ENCODE data around the gene ENG.
"Not testable (repeated sequence)": the region's sequence is repeated elsewhere in the genome, so short reads cannot be mapped to it uniquely, and the experiment has no call there.

ENG gene

DNA sequence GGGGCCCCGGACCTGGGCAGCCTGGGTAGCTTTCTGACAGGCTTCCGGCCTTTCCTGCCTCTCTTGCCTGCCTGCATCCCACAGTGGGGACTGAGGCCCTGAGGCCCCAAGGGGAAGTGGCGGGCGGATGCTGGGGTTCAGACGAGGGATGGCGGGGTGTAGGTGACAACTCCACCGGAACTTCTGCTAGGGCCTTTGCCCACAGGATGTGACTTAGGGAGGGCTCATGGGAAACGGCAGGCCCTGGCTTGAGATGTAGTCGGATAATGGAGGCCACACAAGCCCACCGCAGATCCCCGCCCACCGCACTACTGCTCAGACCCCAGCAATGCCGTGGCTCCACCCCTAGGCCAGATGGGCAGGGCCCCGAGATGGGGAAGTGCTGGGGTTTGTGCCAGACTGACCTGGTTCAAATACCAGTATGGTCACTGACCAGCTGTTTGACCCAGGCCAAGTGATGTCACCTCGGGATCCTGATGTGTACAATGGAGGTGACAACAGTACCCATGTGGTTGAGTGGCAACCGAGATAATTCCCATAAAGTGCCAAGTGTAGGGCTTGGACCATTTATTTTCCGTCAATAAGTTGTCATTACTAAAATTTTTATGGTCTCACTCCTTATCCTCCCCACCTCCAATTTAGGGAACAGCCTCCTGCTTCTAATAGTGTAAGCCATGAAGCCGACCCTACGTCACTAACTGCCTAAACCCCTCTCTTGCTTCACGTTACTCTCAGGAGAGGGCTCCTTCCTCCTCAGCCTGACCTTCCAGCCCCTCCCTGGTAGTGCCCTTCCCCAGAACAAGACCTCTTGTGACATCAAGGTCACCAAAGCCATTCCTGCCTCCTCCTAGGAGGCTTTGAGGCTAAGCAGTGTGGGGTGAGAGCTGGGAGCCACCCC lies 71.1 kb downstream of the ENG start:
- TF ChIP-seq OSR1 (CRISPR knock-in tag; IDR thresholded peaks at IDR 0.05) (no peak), ZC3H10 (CRISPR knock-in tag; IDR thresholded peaks at IDR 0.05) (no peak), ISL1 (CRISPR knock-in tag; IDR thresholded peaks at IDR 0.05) (no peak), ZNF70 (CRISPR knock-in tag; IDR thresholded peaks at IDR 0.05) (no peak), ZFP3 (CRISPR knock-in tag; IDR thresholded peaks at IDR 0.05) (no peak), RARB (CRISPR knock-in tag; IDR thresholded peaks at IDR 0.05) (no peak), TSHZ2 (CRISPR knock-in tag; IDR thresholded peaks at IDR 0.05) (no peak), SNAI2 (CRISPR knock-in tag; IDR thresholded peaks at IDR 0.05) (no peak), CREB5 (CRISPR knock-in tag; IDR thresholded peaks at IDR 0.05; ENCODE audit: low read depth) (no peak), ARNTL (CRISPR knock-in tag; IDR thresholded peaks at IDR 0.05; ENCODE audit: borderline replicate concordance, low read depth) (no peak), ZFP30 (CRISPR knock-in tag; IDR thresholded peaks at IDR 0.05) (no peak), CSDC2 (CRISPR knock-in tag; IDR thresholded peaks at IDR 0.05) (no peak), TCF4 (CRISPR knock-in tag; IDR thresholded peaks at IDR 0.05; ENCODE audit: borderline replicate concordance) (no peak), ZNF565 (CRISPR knock-in tag; conservative IDR thresholded peaks at IDR 0.05; ENCODE audit: low read depth) (no peak), PPARA (CRISPR knock-in tag; IDR thresholded peaks at IDR 0.05; ENCODE audit: borderline replicate concordance) (no peak), TOX (CRISPR knock-in tag; IDR thresholded peaks at IDR 0.05; ENCODE audit: borderline replicate concordance) (no peak), ZNF8 (CRISPR knock-in tag; IDR thresholded peaks at IDR 0.05) (no peak)
- TF ChIP-seq, protein P1, sequence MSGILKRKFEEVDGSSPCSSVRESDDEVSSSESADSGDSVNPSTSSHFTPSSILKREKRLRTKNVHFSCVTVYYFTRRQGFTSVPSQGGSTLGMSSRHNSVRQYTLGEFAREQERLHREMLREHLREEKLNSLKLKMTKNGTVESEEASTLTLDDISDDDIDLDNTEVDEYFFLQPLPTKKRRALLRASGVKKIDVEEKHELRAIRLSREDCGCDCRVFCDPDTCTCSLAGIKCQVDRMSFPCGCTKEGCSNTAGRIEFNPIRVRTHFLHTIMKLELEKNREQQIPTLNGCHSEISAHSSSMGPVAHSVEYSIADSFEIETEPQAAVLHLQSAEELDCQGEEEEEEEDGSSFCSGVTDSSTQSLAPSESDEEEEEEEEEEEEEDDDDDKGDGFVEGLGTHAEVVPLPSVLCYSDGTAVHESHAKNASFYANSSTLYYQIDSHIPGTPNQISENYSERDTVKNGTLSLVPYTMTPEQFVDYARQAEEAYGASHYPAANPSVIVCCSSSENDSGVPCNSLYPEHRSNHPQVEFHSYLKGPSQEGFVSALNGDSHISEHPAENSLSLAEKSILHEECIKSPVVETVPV (CRISPR knock-in tag; IDR thresholded peaks at IDR 0.05): no peak
- TF ChIP-seq, protein P2, sequence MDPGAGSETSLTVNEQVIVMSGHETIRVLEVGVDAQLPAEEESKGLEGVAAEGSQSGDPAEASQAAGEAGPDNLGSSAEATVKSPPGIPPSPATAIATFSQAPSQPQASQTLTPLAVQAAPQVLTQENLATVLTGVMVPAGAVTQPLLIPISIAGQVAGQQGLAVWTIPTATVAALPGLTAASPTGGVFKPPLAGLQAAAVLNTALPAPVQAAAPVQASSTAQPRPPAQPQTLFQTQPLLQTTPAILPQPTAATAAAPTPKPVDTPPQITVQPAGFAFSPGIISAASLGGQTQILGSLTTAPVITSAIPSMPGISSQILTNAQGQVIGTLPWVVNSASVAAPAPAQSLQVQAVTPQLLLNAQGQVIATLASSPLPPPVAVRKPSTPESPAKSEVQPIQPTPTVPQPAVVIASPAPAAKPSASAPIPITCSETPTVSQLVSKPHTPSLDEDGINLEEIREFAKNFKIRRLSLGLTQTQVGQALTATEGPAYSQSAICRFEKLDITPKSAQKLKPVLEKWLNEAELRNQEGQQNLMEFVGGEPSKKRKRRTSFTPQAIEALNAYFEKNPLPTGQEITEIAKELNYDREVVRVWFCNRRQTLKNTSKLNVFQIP (CRISPR knock-in tag; IDR thresholded peaks at IDR 0.05; ENCODE audit: borderline replicate concordance, low read depth): no peak
- ATAC-seq: no peak

GRCh38 chr9:127781806-127782205 lies 72.7 kb downstream of the ENG start:
- no peak for ATAC-seq
- TF ChIP-seq TCF4 (CRISPR knock-in tag; IDR thresholded peaks at IDR 0.05; ENCODE audit: borderline replicate concordance): no peak
- no peak for TF ChIP-seq ESRRG (CRISPR knock-in tag; IDR thresholded peaks at IDR 0.05)
- TF ChIP-seq PATZ1 (CRISPR knock-in tag; IDR thresholded peaks at IDR 0.05; ENCODE audit: borderline replicate concordance): no peak
- TF ChIP-seq CREB5 (CRISPR knock-in tag; IDR thresholded peaks at IDR 0.05; ENCODE audit: low read depth): no peak
- TF ChIP-seq CSDC2 (CRISPR knock-in tag; IDR thresholded peaks at IDR 0.05): no peak
- no peak for TF ChIP-seq TSHZ2 (CRISPR knock-in tag; IDR thresholded peaks at IDR 0.05)
- TF ChIP-seq ISL1 (CRISPR knock-in tag; IDR thresholded peaks at IDR 0.05): no peak
- TF ChIP-seq ZNF565 (CRISPR knock-in tag; conservative IDR thresholded peaks at IDR 0.05; ENCODE audit: low read depth): no peak
- no peak for TF ChIP-seq SNAI2 (CRISPR knock-in tag; IDR thresholded peaks at IDR 0.05)
- no peak for TF ChIP-seq ARNTL (CRISPR knock-in tag; IDR thresholded peaks at IDR 0.05; ENCODE audit: borderline replicate concordance, low read depth)
- TF ChIP-seq BACH2 (CRISPR knock-in tag; IDR thresholded peaks at IDR 0.05; ENCODE audit: borderline replicate concordance): no peak

DNA sequence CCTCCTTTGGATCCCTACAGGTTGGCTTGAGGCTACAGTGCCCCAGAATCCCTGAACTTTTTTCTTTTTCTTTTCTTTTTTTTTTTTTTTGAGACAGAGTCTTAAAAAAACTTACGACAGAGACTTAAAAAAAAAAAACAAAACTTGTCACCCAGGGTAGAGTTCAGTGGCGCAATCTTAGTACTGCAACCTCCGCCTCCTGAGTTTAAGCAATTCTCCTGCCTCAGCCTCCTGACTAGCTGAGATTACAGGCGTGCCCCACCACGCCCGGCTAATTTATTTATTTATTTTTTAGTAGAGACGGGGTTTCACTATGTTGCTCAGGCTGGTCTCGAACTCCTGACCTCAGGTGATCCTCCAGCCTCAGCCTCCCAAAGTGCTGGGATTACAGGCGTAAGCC lies 73.5 kb downstream of the ENG start:
- ATAC-seq: not testable (repeated sequence)

All from SK-N-SH treated with all-trans-retinoic acid at 6 μM for 48 hours (cell line).